Lung microvascular endothelial cell (primary cell): ENCODE data around the gene SLC26A8. TPM values are rescaled to one million over a fixed set of nuclear protein-coding genes. Genes with fewer than 3 reads are reported as not detected.
A peak's percentile ranks its signal among the peaks of the same experiment; 100 is the strongest.
"Not testable (repeated sequence)": the region's sequence is repeated elsewhere in the genome, so short reads cannot be mapped to it uniquely, and the experiment has no call there.

Source experiments
- DNase-seq, 2 donors: peaks; one replicate each; pipeline versions ENCODE4 v3.0.0 to v3.0.0-alpha.2; 2010; ENCODE audit warnings: low read depth in 2 of 2
- total RNA-seq: library from RNA; depleted of rRNA; stranded (reverse); fragments of >200 nt; gene quantifications from 2 replicates; pipeline ENCODE4 v1.2.1, GENCODE V29; 2014

SLC26A8 gene
- total RNA-seq, 1 donor from 2014 or later: not detected

GRCh38 chr6:36052097-36052496 lies 27.7 kb upstream of the SLC26A8 start:
- no peak for DNase-seq

- no peak for DNase-seq
Measured at GRCh38 chr6:36050947-36051710, 26.7 kb upstream of the SLC26A8 start.

- DNase-seq: no peak
Measured at GRCh38 chr6:36050305-36050704, 25.9 kb upstream of the SLC26A8 start.

- no peak for DNase-seq
Measured at GRCh38 chr6:36049582-36049981, 25.1 kb upstream of the SLC26A8 start.

GRCh38 chr6:36042618-36043260 lies 18.3 kb upstream of the SLC26A8 start:
- DNase-seq: no peak

GRCh38 chr6:36040958-36041357 lies 16.5 kb upstream of the SLC26A8 start:
- no peak for DNase-seq

- peak; percentile 39 to 55 for DNase-seq
Measured at GRCh38 chr6:36039112-36039511, 14.7 kb upstream of the SLC26A8 start.

- peak in 1 of 2 donors; percentile 2 for DNase-seq
Measured at GRCh38 chr6:36038120-36038876, 13.9 kb upstream of the SLC26A8 start.

- DNase-seq: peak in 1 of 2 donors; percentile 8
Measured at GRCh38 chr6:36035225-36035624, 10.8 kb upstream of the SLC26A8 start.

GRCh38 chr6:36034441-36034840 lies 10.0 kb upstream of the SLC26A8 start:
- DNase-seq: no peak

GRCh38 chr6:36033935-36034334 lies 9.5 kb upstream of the SLC26A8 start:
- peak in 1 of 2 donors; percentile 23 for DNase-seq

GRCh38 chr6:36033144-36033543 lies 8.7 kb upstream of the SLC26A8 start:
- not testable (repeated sequence) for DNase-seq

GRCh38 chr6:36032261-36032660 lies 7.8 kb upstream of the SLC26A8 start:
- no peak for DNase-seq

- peak; percentile 43 to 61 for DNase-seq
Measured at GRCh38 chr6:36029464-36029863, 5.0 kb upstream of the SLC26A8 start.

GRCh38 chr6:36028877-36029324 lies 4.5 kb upstream of the SLC26A8 start:
- peak; percentile 71 to 92 for DNase-seq

GRCh38 chr6:36028088-36028876 lies 3.8 kb upstream of the SLC26A8 start:
- peak; percentile 27 to 39 for DNase-seq

GRCh38 chr6:36027501-36028087 lies 3.2 kb upstream of the SLC26A8 start, which contains the start of gene MAPK14:
MAPK14 (plus strand) TSS chr6:36027808; CDS start chr6:36028158, 350 bp downstream.
- peak; percentile 99 to 100 for DNase-seq

GRCh38 chr6:36025932-36026327 lies 1.5 kb upstream of the SLC26A8 start:
- DNase-seq: peak; percentile 6 to 13

- DNase-seq: peak in 1 of 2 donors; percentile 9
Measured at GRCh38 chr6:36025260-36025931, 955 bp upstream of the SLC26A8 start.

- DNase-seq: no peak
Measured at GRCh38 chr6:36020154-36020553, 4.3 kb downstream of the SLC26A8 start.
